GM19324 (cell line): ENCODE data around the gene DLG1.

Experiments used
- ATAC-seq: cut with Tn5 transposase; IDR thresholded peaks from one replicate; pipeline ENCODE4 v1.9.1; 2021; ENCODE audit warnings: mild to moderate bottlenecking, moderate library complexity; ENCODE audit not compliant: unreplicated experiment, low FRiP score

Gene DLG1

DNA sequence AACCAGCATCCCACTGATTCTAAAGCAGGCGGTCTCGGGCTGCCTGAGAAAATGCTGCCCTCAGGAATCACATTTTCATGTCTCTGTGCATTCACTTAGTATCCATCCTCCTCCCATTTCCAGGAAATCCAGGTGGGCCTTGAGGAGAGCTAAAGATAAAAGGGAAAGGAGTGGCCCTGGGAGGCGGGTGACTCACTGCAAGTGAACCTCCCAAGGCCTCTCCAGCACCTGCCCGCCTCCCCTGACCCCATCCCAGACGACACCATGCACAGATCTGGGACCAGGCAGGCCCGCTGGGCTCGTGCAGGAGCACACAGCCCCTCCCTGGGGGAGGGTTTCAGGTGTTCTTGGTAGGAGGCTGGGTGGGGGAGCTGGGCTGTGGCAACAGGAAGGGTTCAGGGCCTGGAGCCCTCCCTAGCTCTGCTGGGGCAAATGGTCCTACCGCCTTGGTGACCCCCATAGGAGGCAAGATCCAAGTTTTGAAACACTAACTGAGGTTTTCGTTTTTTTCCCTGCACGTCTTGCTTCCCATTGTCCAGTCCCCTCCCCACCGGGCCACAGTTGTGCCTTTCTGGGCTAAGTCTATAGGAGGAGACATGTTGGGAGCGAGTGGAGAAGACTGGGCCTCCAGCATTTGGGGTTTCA lies 291.0 kb downstream of the DLG1 start:
- no peak for ATAC-seq

DNA sequence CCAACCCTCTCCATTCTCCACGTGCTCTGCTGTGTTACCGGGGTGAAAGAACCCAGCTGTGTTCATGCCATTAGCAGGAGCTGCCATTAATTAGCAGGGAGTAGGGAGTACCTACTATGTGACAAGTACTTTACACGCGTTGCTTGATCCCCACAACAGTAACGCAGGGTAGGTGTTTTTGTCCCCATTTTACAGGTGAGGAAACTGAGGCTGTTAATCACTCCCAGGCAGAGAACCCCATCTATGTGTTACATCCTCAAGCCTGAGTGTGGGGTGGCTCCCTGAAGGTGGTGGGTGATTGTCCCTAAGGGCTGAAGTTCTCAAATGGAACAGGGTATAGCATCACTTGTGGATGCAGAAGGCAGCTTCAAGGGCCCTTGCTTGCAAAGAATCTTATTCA lies 291.6 kb downstream of the DLG1 start:
- no peak for ATAC-seq

DNA sequence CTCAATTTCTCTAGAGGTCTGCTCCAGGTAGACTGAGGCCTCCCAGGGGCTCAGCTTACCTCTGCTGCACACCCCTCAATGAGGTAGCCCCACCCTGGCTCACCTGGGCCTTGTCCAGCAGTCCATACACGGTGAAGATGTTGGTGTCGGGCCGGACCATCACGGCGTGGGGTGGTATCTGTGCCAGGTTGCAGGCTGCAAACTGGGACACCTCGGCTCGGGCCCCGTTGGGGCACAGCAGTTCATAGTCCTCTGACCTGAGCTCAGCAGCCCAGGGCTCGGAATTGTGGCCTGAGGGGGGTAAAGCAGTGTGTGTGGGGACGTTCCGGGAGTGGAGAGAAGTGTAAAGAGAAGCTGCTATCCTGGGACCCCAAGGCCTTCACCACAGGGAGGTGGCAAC lies 292.0 kb downstream of the DLG1 start:
- no peak for ATAC-seq

- no peak for ATAC-seq
Observed at GRCh38 chr3:197003461-197004385, 294.7 kb downstream of the DLG1 start.

- peak; percentile 76 for ATAC-seq
Observed at GRCh38 chr3:197002701-197003454, 295.5 kb downstream of the DLG1 start.

GRCh38 chr3:197001972-197002700 lies 296.3 kb downstream of the DLG1 start:
- peak; percentile 13 for ATAC-seq

DNA sequence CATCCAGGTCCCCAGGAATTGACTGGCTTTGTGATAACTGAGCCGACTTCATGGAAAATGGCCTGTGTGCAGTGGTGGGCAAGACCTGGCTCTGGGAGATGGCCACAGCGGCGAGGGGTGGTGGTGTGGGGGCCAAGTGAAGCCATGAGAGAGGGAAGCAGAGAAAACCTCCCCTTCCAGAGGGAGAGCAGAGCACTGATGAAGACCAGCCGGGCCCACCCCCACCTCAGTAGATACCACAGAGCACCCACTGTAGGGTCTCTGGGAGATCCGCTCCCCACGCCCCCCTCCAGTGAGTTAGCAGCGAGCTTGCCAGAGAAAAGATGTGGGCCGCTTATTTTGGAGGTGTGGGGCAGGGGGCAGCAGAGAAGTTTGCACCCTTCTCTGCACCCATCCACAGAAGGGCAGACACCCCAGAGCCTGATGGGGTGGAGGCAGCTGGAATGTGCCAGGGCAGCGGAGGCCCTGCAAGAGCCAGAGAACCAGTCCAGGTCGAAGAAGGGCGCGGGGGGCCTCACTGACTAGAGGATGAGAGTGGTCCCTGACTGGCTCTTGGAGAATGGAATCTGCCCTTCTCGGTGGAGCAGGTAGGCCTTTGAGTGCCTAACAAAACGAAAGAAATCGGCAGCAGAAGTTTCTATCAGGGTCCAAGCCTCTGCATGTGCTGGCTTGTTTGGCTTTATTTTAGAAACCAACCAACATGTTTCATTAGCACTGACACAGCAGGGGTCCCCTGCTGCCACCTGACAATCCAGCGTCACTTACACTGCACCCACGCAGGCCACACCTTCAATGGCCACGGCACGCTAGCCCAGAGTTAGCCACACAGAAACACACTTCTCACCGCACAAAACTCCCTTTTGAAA lies 297.1 kb downstream of the DLG1 start:
- ATAC-seq: no peak

- no peak for ATAC-seq
Observed at GRCh38 chr3:197000211-197000610, 298.2 kb downstream of the DLG1 start.

DNA sequence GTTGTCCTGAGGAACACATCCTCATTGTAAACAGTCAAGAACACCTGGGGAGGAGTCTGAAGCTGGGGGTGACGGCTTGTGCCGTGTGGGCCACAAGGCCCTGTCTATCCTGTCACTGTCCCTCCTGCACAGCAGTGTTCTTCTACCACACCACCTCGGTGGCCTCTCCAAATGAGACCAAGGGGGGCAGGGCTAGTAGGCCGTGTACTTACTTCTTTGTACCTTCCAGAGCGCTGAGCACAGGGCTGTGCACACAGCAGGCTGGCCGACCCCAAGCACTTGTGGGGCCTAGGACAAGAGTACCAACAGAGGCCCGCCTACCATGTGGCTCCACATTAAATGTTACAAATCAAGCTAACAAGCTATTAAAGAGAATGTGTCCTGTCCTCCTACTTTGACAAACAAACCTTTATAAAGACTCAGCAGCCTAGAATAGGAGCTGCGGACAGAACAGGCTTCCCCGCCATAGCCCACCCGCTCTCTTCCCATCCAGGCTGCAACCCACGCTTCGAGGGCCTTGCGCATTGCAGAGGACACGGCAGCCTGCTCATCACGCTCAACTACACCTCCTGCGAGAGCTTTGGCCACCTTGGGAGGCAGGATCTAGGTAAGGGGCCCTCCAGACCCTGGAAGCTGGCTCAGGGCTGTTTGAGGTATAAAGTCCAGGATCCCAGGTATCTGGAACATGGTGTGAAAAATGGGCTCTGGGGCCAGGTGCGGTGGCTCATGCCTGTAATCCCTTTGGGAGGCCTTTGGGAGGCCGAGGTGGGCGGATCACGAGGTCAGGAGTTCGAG lies 299.2 kb downstream of the DLG1 start:
- ATAC-seq: no peak

GRCh38 chr3:196997311-196997710 lies 301.1 kb downstream of the DLG1 start:
- ATAC-seq: no peak

DNA sequence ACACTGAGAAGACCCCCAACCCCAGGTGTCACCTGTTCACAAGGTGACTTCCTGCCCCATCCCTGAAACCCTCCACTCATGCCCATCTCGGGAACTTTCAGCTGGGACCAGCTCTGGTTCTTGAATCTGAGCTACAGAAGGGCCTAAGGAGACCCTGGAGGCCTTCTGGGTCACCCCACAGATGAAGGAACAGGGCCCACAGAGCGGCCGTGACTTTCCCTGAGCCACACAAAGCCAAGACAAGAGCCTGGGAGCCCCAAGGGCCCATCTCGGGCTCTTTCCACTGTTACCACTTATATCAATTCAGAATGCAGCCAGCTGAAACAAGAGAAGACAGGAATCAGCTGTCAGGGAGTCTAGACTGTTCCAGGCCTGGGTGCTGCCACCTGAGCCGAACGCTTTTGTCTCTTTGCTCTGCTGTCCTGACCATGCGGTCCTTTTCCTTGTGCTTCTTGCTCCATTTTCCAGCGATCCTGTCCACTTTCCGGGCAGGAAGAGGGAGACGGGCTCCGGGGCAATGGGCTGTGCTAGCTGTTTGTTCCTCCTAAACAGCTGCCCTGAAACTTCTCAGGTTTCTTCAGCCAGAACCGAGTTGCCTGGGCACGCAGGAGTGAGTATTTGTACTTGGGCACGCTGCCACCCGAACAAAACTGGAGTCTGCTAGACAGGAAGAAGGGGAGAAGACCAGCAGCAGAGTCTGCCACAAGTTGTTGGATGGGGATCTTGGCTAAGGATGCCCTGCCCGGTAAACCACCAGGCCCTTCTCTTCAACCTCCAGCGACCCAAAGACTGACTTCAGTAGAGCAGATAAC lies 301.8 kb downstream of the DLG1 start:
- ATAC-seq: no peak

DNA sequence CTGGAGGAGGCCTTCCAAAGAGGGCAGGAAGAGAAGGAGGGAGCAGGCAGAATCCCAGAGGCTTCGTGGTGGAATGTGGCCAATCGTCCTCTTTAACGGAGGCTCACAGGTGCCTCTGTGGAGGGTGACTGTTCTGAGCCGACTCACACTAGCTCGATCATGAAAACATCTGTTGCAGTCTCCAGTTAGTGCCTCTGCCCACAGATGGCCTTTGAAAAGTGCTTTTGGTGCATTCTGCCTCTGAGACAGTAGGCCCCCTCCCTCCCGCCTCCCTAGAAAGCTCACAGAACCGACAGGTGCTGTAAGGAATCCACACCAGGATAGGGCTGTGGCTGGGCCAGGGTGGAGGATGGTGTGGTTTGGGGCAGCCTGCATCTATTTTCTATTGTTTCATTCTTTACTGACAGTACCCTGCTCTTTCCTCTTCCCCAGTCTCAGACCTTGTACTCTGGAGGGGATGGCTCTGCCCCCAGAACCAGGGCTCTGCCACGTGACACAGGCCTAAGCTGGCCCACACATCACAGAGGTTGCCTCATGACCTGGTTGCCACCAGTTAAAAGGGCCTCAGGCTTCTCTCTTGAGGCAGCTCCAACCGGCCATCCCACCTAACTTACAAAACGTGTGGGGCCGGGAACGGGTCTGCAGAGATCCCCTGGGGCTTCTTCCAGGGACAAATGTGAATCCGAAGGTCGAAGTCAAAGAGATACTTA lies 302.6 kb downstream of the DLG1 start:
- no peak for ATAC-seq

- no peak for ATAC-seq
Observed at GRCh38 chr3:196995027-196995426, 303.4 kb downstream of the DLG1 start.

GRCh38 chr3:196994056-196994455 lies 304.4 kb downstream of the DLG1 start:
- no peak for ATAC-seq
